Esophagus squamous epithelium (tissue), 5 donors: ENCODE results near the gene SERPINA1. TPM values are rescaled to one million over a fixed set of nuclear protein-coding genes. Genes with fewer than 3 reads are reported as not detected.

ENCODE experiments used
- DNase-seq: peaks from one replicate; lab custom pipeline; 2025; lab: John Stamatoyannopoulos, UW
- H3K27ac ChIP-seq, 4 donors: fragments of 200-600 bp; sonication (generic); one replicate each; pipeline ENCODE4 v1.5.1; 2016 to 2019; ENCODE audit warnings: mild to moderate bottlenecking in 1 of 4
- H3K27me3 ChIP-seq, 4 donors: fragments of 200-600 bp; sonication (generic); 1 replicate in 3 of 4; 2 replicates in 1 of 4; pipeline versions ENCODE4 v1.5.1 to v1.6.0; 2017 to 2021; ENCODE audit warnings: antibody characterized with exemption in 1 of 4
- H3K36me3 ChIP-seq, 3 donors: fragments of 200-600 bp; sonication (generic); one replicate each; pipeline ENCODE4 v1.5.1; 2016 to 2019
- H3K4me1 ChIP-seq, 3 donors: fragments of 200-600 bp; sonication (generic); one replicate each; pipeline ENCODE4 v1.5.1; 2017 to 2019
- H3K4me3 ChIP-seq, 4 donors: fragments of 200-600 bp; sonication (generic); 1 replicate in 3 of 4; 2 replicates in 1 of 4; pipeline ENCODE4 v1.5.1; 2016 to 2019; ENCODE audit warnings: mild to moderate bottlenecking in 2 of 4, moderate library complexity in 1 of 4
- H3K9me3 ChIP-seq, 3 donors: fragments of 200-600 bp; sonication (generic); one replicate each; pipeline ENCODE4 v1.5.1; 2016 to 2019
- CTCF ChIP-seq, 6 experiments: fragments of 450-650 bp in 4 of 6; fragments of 200-600 bp in 2 of 6; sonication (generic) in 2 of 6; IDR thresholded peaks; one replicate each; pipeline ENCODE4 v1.5.1; 2016 to 2019; ENCODE audit warnings: antibody characterized with exemption in 6 of 6, mild to moderate bottlenecking in 4 of 6, moderate library complexity in 4 of 6
- POLR2A ChIP-seq, 4 donors: fragments of 450-650 bp; IDR thresholded peaks; one replicate each; pipeline ENCODE4 v1.6.1; 2017; ENCODE audit warnings: antibody characterized with exemption in 4 of 4, mild to moderate bottlenecking in 4 of 4, moderate library complexity in 3 of 4
- WGBS, 2 donors: methylation state at CpG; one replicate each; pipeline ENCODE4 v1.1.5; 2018; 5-methylcytosine and 5-hydroxymethylcytosine counted together
- intact Hi-C: fragments of 100-400 bp; cut with DNase I; formaldehyde crosslinking; loops from one replicate; pipeline ENCODE4 v1.15.0; 2022
- total RNA-seq, 4 donors: library from RNA; depleted of rRNA; stranded (reverse); fragments of >200 nt; gene quantifications; one replicate each; pipeline ENCODE4 v1.1.0, GENCODE V29; 2016
- donor health status: DM: yes; HTN: yes; CAD: no.

The SERPINA1 gene
- total RNA-seq, 4 donors from 2014 or later = 1.7 to 16.4 (median 5.8) TPM

GRCh38 chr14:94403312-94403932 lies 15.0 kb upstream of the SERPINA1 start:
- TF ChIP-seq CTCF (IDR thresholded peaks at IDR 0.05) = no peak
- TF ChIP-seq POLR2A (IDR thresholded peaks at IDR 0.05) = no peak
- no peak for DNase-seq
- 55 to 67% methylated on average over 3 to 4 of the region's 4 CpGs for WGBS, 2 donors
- no peak overlapping the region for H3K27ac ChIP-seq
- H3K9me3 ChIP-seq = no peaks in the 10 kb centered on the region
- no peaks in the 10 kb centered on the region for H3K36me3 ChIP-seq
- intact Hi-C loops = no loop called here
- peaks cover 0 to 13% (median 0%) of the 10 kb centered on the region in 4 donors for H3K27me3 ChIP-seq
- H3K4me1 ChIP-seq = peaks cover 0 to 3% (median 0%) of the 10 kb centered on the region in 3 donors
- H3K4me3 ChIP-seq = no peak overlapping the region

- Histone ChIP-seq H3K9me3 (no peaks in the 10 kb centered on the region), H3K4me3 (no peak overlapping the region), H3K4me1 (peaks cover 0 to 10% (median 0%) of the 10 kb centered on the region in 3 donors), H3K27ac (no peak overlapping the region), H3K27me3 (peaks cover 0 to 20% (median 0%) of the 10 kb centered on the region in 4 donors), H3K36me3 (no peaks in the 10 kb centered on the region)
- no peak for DNase-seq
- intact Hi-C loops = no loop called here
- 19 to 45% methylated on average over 1 of the region's 1 CpG for WGBS, 2 donors
- TF ChIP-seq CTCF (IDR thresholded peaks at IDR 0.05) (no peak), POLR2A (IDR thresholded peaks at IDR 0.05) (no peak)
Measured at GRCh38 chr14:94401083-94401482, 12.7 kb upstream of the SERPINA1 start.

- DNase-seq = no peak
- H3K4me1 ChIP-seq = peaks cover 0 to 10% (median 0%) of the 10 kb centered on the region in 3 donors
- WGBS, 2 donors = 47 to 62% methylated on average over 3 of the region's 3 CpGs
- no peak overlapping the region for H3K27ac ChIP-seq
- no peak for TF ChIP-seq CTCF (IDR thresholded peaks at IDR 0.05)
- H3K4me3 ChIP-seq = no peak overlapping the region
- intact Hi-C loops = no loop called here
- no peaks in the 10 kb centered on the region for H3K9me3 ChIP-seq
- peaks cover 0 to 20% (median 0%) of the 10 kb centered on the region in 4 donors for H3K27me3 ChIP-seq
- H3K36me3 ChIP-seq = no peaks in the 10 kb centered on the region
Measured at GRCh38 chr14:94400422-94400841, 12.0 kb upstream of the SERPINA1 start.

- WGBS, 2 donors = 76 to 89% methylated on average over 5 of the region's 5 CpGs
- Histone ChIP-seq H3K27me3 (peaks cover 0 to 20% (median 0%) of the 10 kb centered on the region in 4 donors), H3K9me3 (no peaks in the 10 kb centered on the region), H3K27ac (no peak overlapping the region), H3K36me3 (no peaks in the 10 kb centered on the region), H3K4me3 (no peak overlapping the region), H3K4me1 (peaks cover 0 to 10% (median 2%) of the 10 kb centered on the region in 3 donors)
- intact Hi-C loops = no loop called here
- TF ChIP-seq CTCF (IDR thresholded peaks at IDR 0.05) = no peak
- TF ChIP-seq POLR2A (IDR thresholded peaks at IDR 0.05) = no peak
- no peak for DNase-seq
Measured at GRCh38 chr14:94398536-94398935, 10.1 kb upstream of the SERPINA1 start.

GRCh38 chr14:94398182-94398479 lies 9.7 kb upstream of the SERPINA1 start:
- WGBS, 2 donors = 18 to 37% methylated on average over 4 of the region's 4 CpGs
- peaks cover 0 to 10% (median 2%) of the 10 kb centered on the region in 3 donors for H3K4me1 ChIP-seq

More at GRCh38 chr14:94398182-94398479, 9.7 kb upstream of the SERPINA1 start:
- Histone ChIP-seq H3K27ac (no peak overlapping the region), H3K36me3 (no peaks in the 10 kb centered on the region), H3K4me3 (no peak overlapping the region), H3K27me3 (peaks cover 0 to 20% (median 0%) of the 10 kb centered on the region in 4 donors), H3K9me3 (no peaks in the 10 kb centered on the region)
- intact Hi-C loops = no loop called here
- TF ChIP-seq POLR2A (IDR thresholded peaks at IDR 0.05) (no peak), CTCF (IDR thresholded peaks at IDR 0.05) (no peak)
- no peak for DNase-seq
